Nephron progenitor cell (in vitro differentiated cells): Measurements from ENCODE around the gene ST3GAL4.

ENCODE experiments used
- DNase-seq: peaks from one replicate; pipeline ENCODE4 v3.0.0; 2021
- H3K27ac Mint-ChIP-seq: 2 replicates; pipeline ENCODE4 v1.8.0; 2021; ENCODE audit warnings: mild to moderate bottlenecking, moderate library complexity, mixed read lengths
- H3K27me3 Mint-ChIP-seq: 2 replicates; pipeline ENCODE4 v1.8.0; 2021; ENCODE audit warnings: mild to moderate bottlenecking, low read depth, mixed read lengths; ENCODE audit not compliant: poor library complexity
- H3K36me3 Mint-ChIP-seq: 2 replicates; pipeline ENCODE4 v1.8.0; 2021; ENCODE audit warnings: low read depth, mixed read lengths
- H3K4me1 Mint-ChIP-seq: 2 replicates; pipeline ENCODE4 v1.8.0; 2021; ENCODE audit warnings: mixed read lengths
- H3K4me3 Mint-ChIP-seq: 2 replicates; pipeline ENCODE4 v1.8.0; 2021; ENCODE audit warnings: mild to moderate bottlenecking, moderate library complexity, mixed read lengths
- H3K9me3 Mint-ChIP-seq: 2 replicates; pipeline ENCODE4 v1.8.0; 2021; ENCODE audit warnings: mild to moderate bottlenecking, moderate library complexity, mixed read lengths
- TF ChIP-seq, protein P1 (sequence below): fragments of 200-600 bp; sonication (generic); IDR thresholded peaks from 2 replicates; pipeline ENCODE4 v1.5.0; 2021; ENCODE audit warnings: antibody characterized with exemption

The ST3GAL4 gene

DNA sequence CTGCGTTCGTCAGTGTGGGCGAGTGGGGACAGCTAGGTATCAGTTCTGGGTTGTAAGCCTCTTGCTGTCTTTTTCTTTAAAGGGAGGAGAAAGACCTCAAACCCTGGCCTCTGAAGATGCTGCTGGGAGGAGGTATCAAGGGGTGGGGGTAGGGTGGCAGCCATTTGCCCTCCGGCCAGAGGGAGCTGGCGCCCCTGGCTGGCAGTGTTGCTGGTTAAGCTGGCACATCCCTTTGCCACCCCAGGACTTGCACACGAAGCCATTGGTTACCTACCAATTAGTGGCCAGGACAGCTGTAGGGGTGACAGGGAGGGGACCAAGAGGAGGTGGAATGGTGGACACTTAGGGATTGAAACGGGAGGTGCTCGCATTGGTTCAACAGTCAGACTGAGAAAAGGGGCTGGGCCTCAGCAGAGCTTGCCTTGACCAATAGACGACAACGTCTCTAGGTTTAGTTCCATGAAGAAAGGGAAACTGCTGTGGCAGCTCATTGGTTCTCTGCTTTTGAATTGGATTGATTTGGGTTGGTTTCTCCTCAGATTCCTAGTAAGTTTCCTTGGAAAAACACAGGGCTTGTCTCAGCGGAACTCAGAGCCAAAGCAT, 77.9 kb downstream of the ST3GAL4 start:
- H3K9me3 Mint-ChIP-seq: no peaks in the 10 kb centered on the region
- H3K36me3 Mint-ChIP-seq: peaks cover 13% of the 10 kb centered on the region
- TF ChIP-seq, protein P1, sequence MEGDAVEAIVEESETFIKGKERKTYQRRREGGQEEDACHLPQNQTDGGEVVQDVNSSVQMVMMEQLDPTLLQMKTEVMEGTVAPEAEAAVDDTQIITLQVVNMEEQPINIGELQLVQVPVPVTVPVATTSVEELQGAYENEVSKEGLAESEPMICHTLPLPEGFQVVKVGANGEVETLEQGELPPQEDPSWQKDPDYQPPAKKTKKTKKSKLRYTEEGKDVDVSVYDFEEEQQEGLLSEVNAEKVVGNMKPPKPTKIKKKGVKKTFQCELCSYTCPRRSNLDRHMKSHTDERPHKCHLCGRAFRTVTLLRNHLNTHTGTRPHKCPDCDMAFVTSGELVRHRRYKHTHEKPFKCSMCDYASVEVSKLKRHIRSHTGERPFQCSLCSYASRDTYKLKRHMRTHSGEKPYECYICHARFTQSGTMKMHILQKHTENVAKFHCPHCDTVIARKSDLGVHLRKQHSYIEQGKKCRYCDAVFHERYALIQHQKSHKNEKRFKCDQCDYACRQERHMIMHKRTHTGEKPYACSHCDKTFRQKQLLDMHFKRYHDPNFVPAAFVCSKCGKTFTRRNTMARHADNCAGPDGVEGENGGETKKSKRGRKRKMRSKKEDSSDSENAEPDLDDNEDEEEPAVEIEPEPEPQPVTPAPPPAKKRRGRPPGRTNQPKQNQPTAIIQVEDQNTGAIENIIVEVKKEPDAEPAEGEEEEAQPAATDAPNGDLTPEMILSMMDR: no peak
- H3K27me3 Mint-ChIP-seq: peaks cover 4% of the 10 kb centered on the region
- H3K4me1 Mint-ChIP-seq: peaks cover 49% of the 10 kb centered on the region
- no peak overlapping the region for H3K27ac Mint-ChIP-seq
- no peak for DNase-seq
- H3K4me3 Mint-ChIP-seq: no peak overlapping the region

DNA sequence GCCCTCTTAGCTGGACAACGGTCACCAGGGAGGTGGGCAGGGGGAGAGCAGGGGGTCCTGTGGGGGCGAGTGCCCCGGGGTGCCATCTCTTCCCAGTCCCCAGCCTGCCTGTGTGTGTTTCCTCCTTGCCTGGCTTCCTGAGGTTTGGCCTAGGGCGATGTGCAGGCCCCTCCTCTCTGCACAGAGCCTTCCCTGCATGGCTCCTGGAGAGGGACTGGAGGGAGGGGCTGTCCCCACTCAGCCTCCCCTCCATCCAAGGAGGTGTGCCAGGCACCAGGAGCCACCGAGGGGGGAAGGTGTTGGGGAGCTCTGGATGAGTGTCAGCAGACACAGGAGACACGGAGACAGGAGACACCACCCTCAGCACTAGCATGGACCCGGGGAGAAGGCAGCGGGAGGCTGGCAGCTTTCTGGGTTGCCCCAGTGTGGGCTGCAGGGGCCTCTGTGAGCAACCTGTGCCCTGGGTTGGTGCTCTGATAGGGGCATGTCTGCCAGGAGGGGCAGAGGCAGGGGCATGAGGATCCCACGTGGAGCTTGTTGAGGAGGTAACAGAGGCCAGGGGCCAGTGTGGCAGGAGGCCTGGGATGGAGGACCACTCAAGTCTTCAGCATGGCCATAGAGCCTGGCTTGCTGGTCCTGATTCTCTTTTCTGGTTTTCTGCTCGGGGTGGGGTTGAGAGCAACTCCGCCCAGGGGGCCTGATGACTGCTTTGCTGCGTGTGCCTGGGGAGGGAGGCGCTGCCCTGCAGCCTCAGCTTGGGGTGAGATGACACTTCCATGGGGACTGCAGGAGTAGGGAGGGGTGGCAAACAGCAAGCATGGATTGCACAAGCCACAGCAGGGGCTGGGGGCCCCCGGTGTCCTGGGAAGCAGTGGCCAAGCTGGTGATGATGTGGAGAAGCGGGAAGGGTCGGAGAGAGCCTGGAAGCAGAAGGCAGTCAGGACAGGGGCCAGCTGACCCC, 78.8 kb downstream of the ST3GAL4 start:
- H3K4me1 Mint-ChIP-seq: peaks cover 55% of the 10 kb centered on the region
- no peaks in the 10 kb centered on the region for H3K9me3 Mint-ChIP-seq
- no peak overlapping the region for H3K27ac Mint-ChIP-seq
- no peak for DNase-seq
- TF ChIP-seq, protein P1: no peak
- H3K36me3 Mint-ChIP-seq: peaks cover 9% of the 10 kb centered on the region
- peaks cover 8% of the 10 kb centered on the region for H3K27me3 Mint-ChIP-seq
- no peak overlapping the region for H3K4me3 Mint-ChIP-seq

DNA sequence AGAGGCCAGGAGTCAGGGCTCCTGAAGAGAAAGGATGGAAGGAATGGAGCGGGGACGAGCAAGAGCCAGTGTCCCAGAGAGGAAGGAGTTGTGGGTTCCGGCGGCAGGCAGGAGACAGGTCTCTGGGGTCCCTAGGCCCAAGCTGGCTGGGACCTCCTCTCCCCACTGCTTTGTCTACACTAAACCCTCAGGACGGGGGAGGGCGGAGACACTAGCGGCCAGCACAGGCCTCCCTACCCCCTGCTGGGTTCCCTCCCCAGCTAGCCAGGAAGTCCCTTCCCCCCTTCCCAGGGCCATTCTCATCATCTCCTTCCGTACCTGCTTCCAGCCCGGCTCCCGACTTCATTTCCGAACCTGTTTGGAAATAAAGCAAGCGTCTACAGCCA, 79.5 kb downstream of the ST3GAL4 start:
- Mint-ChIP-seq H3K9me3 (no peaks in the 10 kb centered on the region), H3K36me3 (peaks cover 5% of the 10 kb centered on the region), H3K27me3 (peaks cover 8% of the 10 kb centered on the region), H3K4me1 (peaks cover 60% of the 10 kb centered on the region), H3K4me3 (no peak overlapping the region), H3K27ac (no peak overlapping the region)
- TF ChIP-seq, protein P1: no peak
- no peak for DNase-seq

DNA sequence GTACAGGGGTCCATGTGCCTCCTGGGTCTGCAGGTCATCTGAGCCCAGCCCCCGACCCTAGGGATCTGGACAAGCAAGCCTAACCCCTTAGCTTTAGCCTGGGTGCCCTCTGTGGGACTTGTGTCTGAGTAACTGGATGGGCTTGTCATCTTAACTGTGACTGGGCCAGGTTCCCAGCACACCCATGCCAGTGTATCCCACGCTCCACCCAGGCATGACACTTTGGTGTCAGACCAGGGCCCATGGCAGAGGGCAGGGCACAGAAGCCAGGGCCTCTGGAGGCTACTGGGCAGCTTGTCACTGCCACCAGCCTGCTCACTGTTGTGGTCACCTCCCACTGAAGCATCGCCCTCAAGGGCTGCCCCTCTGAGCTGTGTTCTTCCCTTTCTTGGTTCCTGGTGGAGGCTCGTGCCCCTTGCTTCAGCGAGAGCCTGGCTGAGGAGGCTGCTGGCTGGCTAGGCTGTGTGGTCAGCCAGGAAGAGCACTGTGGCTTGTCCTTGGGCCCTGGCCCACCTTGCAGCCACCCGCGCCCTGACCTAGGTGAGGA, 80.8 kb downstream of the ST3GAL4 start:
- H3K4me1 Mint-ChIP-seq: peaks cover 67% of the 10 kb centered on the region

DNA sequence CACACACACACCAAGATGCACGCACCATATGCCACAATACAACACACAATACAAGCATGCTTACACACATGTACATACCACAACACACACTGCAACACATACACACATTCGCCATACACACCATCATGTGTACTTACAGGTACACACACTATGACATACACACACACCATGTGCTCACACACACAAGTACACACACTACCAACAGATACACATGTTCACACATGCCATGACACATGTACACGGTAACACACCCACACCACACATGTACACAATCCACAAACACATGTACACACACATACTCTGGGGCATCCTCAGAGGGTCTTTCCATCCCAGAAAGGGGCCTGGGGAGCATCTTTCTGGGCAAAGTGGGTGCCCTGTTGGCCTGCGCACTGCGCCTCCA, 82.2 kb downstream of the ST3GAL4 start:
- H3K36me3 Mint-ChIP-seq: no peaks in the 10 kb centered on the region
- no peak overlapping the region for H3K4me3 Mint-ChIP-seq
- H3K4me1 Mint-ChIP-seq: peaks cover 63% of the 10 kb centered on the region
- no peaks in the 10 kb centered on the region for H3K9me3 Mint-ChIP-seq
- H3K27ac Mint-ChIP-seq: no peak overlapping the region
- no peak for DNase-seq
- TF ChIP-seq, protein P1: no peak
- H3K27me3 Mint-ChIP-seq: peaks cover 19% of the 10 kb centered on the region

More for the DNA sequence above, 80.8 kb downstream of the ST3GAL4 start:
- DNase-seq: no peak
- Mint-ChIP-seq H3K9me3 (no peaks in the 10 kb centered on the region), H3K27me3 (peaks cover 6% of the 10 kb centered on the region), H3K27ac (no peak overlapping the region), H3K4me3 (no peak overlapping the region), H3K36me3 (no peaks in the 10 kb centered on the region)
- TF ChIP-seq, protein P1: no peak
